K562 (cell line): ENCODE measurements around the gene IPCEF1. TPM values are rescaled to one million over a fixed set of nuclear protein-coding genes. Genes with fewer than 3 reads are reported as not detected.
A peak's percentile ranks its signal among the peaks of the same experiment; 100 is the strongest.

Experiments used
- ATAC-seq: fragments of 200-7000 bp; cut with Tn5 transposase; 3 replicates; pipeline ENCODE4 v1.9.1; 2020; ENCODE audit warnings: moderate library complexity
- BruUV-seq: library from RNA; stranded (reverse); fragments of 400-500 nt; replicated peaks from 2 replicates; lab custom pipeline; 2021; lab: Mats Ljungman, UMichigan
- CTCF ChIA-PET: fragments of 300-600 bp; formaldehyde crosslinking; extraction: SDS; loops from one replicate; lab custom pipeline; 2021; ENCODE audit warnings: low intra/inter-chr PET ratio; lab: Yijun Ruan, JAX
- POLR2A ChIA-PET: fragments of 300-600, 350-650 bp; sonication (Branson Sonifier 250); formaldehyde crosslinking; extraction: SDS; loops from one replicate; lab custom pipeline; 2021; ENCODE audit warnings: antibody characterized with exemption, inconsistent platforms; lab: Yijun Ruan, JAX
- DNase-seq, 4 experiments: peaks; one replicate each; pipeline versions ENCODE4 v3.0.0 to v3.0.0-alpha.2; 2011 to 2018; ENCODE audit warnings: low spot score in 3 of 4, mixed read lengths in 3 of 4; ENCODE audit errors: extremely low read depth in 1 of 4
- FAIRE-seq: peaks from 2 replicates; lab custom pipeline; 2011; peaks lifted over from hg19 to GRCh38; lab: Jason Lieb, UNC
- H2AFZ ChIP-seq: 2 replicates; pipeline ENCODE4 v1.6.0; 2011; ENCODE audit warnings: low read depth, low read length, control low read depth, inconsistent platforms
- H3K27ac ChIP-seq: fragments of 200-600 bp; 3 replicates; pipeline ENCODE4 v1.8.0; 2011; ENCODE audit warnings: low read depth, mild to moderate bottlenecking, control low read depth, inconsistent platforms, low read length, moderate library complexity, mixed read lengths; ENCODE audit errors: extremely low read depth
- H3K27me3 ChIP-seq, 2 experiments: fragments of 300-600 bp in 1 of 2; 2 replicates in 1 of 2; 3 replicates in 1 of 2; pipeline versions ENCODE4 v1.6.0 to v1.8.0; 2011; ENCODE audit warnings: inconsistent platforms in 2 of 2, low read length in 2 of 2, mild to moderate bottlenecking in 1 of 2, mixed read lengths in 1 of 2, moderate library complexity in 1 of 2; ENCODE audit not compliant: control insufficient read depth in 2 of 2, insufficient read depth in 2 of 2
- H3K36me3 ChIP-seq: fragments of 300-600 bp; 3 replicates; pipeline ENCODE4 v1.8.0; 2011; ENCODE audit warnings: mild to moderate bottlenecking, low read length, inconsistent platforms; ENCODE audit not compliant: control insufficient read depth, insufficient read depth
- H3K4me1 ChIP-seq, 2 experiments: fragments of 200-600 bp in 1 of 2; replicated peaks in 1 of 2; 2 replicates in 1 of 2; 3 replicates in 1 of 2; pipeline versions ENCODE4 v1.5.1 to v1.8.0; 2011; ENCODE audit warnings: inconsistent platforms in 2 of 2, low read length in 2 of 2, mild to moderate bottlenecking in 1 of 2, mixed read lengths in 1 of 2, moderate library complexity in 1 of 2; ENCODE audit not compliant: control insufficient read depth in 2 of 2, insufficient read depth in 2 of 2
- H3K4me2 ChIP-seq: 2 replicates; pipeline ENCODE4 v1.6.1; 2011; ENCODE audit warnings: low read length, control low read depth, inconsistent platforms, mixed read lengths; ENCODE audit not compliant: insufficient read depth
- H3K4me3 ChIP-seq: fragments of 200-600 bp; sonication (generic), shearing (Covaris generic); 2 replicates; pipeline ENCODE4 v1.5.1; 2016; ENCODE audit warnings: control low read depth, inconsistent platforms
- H3K79me2 ChIP-seq: fragments of 200-600 bp; 3 replicates; pipeline ENCODE4 v1.8.0; 2011; ENCODE audit warnings: low read length, inconsistent platforms; ENCODE audit not compliant: control insufficient read depth, insufficient read depth
- H3K9ac ChIP-seq, 2 experiments: 2 replicates each; pipeline versions ENCODE4 v1.6.0 to v1.6.1; 2011; ENCODE audit warnings: low read depth in 2 of 2, low read length in 2 of 2, control low read depth in 1 of 2, inconsistent platforms in 1 of 2, mild to moderate bottlenecking in 1 of 2, mixed read lengths in 1 of 2; ENCODE audit not compliant: insufficient read depth in 1 of 2
- H3K9me1 ChIP-seq: one replicate; pipeline ENCODE4 v1.6.0; 2011; ENCODE audit warnings: inconsistent platforms, mild to moderate bottlenecking, low read length, moderate library complexity; ENCODE audit not compliant: control insufficient read depth, insufficient read depth
- H3K9me3 ChIP-seq: replicated peaks from 2 replicates; pipeline ENCODE4 v1.5.1; 2011; ENCODE audit warnings: low read depth, low read length, inconsistent platforms; ENCODE audit not compliant: control insufficient read depth, insufficient read depth
- H4K20me1 ChIP-seq: replicated peaks from 2 replicates; pipeline ENCODE4 v1.6.1; 2011; ENCODE audit warnings: low read length, inconsistent platforms, mixed read lengths; ENCODE audit not compliant: control insufficient read depth, insufficient read depth
- C11orf30 ChIP-seq: fragments of 450-650 bp; IDR thresholded peaks from 2 replicates; pipeline ENCODE4 v1.6.1; 2016; ENCODE audit warnings: low read depth, mild to moderate bottlenecking
- CEBPG ChIP-seq, 3 experiments: fragments of 200-800 bp in 1 of 3; sonication (Bioruptor generic) in 1 of 3; sonication (generic) in 1 of 3; formaldehyde crosslinking in 1 of 3; IDR thresholded peaks in 2 of 3; conservative IDR thresholded peaks in 1 of 3; 2 replicates each; pipeline versions ENCODE4 v1.6.1 to v1.8.0; 2016 to 2022; ENCODE audit warnings: missing compliant biosample characterization in 2 of 3, missing genetic modification characterization in 2 of 3, mild to moderate bottlenecking in 1 of 3, missing genetic modification reagents in 1 of 3
- KLF13 ChIP-seq: fragments of 450-650 bp; IDR thresholded peaks from 2 replicates; pipeline ENCODE4 v1.6.1; 2016; ENCODE audit warnings: missing genetic modification characterization, low read depth, mild to moderate bottlenecking, missing compliant biosample characterization, moderate library complexity, borderline replicate concordance
- POLR2A ChIP-seq: fragments of 450-650 bp; conservative IDR thresholded peaks from 2 replicates; pipeline ENCODE4 v1.6.1; 2016
- ZNF316 ChIP-seq: fragments of 450-650 bp; IDR thresholded peaks from 2 replicates; pipeline ENCODE4 v1.6.1; 2016
- ZSCAN32 ChIP-seq: fragments of 450-650 bp; formaldehyde crosslinking; IDR thresholded peaks from 2 replicates; pipeline ENCODE4 v1.4.0; 2020; ENCODE audit warnings: mild to moderate bottlenecking, moderate library complexity
- WGBS: fragments of 100-300 bp; shearing (Covaris generic); methylation state at CpG from one replicate; pipeline ENCODE4 v1.1.6; 2016; ENCODE audit warnings: low coverage, mixed read lengths; ENCODE audit not compliant: insufficient coverage; ENCODE audit errors: missing lambda C conversion rate; 5-methylcytosine and 5-hydroxymethylcytosine counted together
- in situ Hi-C: fragments of 300-500 bp; cut with MboI; formaldehyde crosslinking; loops from 4 replicates; pipeline ENCODE4 v1.15.0; 2018; ENCODE audit warnings: inconsistent platforms, mixed read lengths
- intact Hi-C: fragments of 100-400 bp; cut with micrococcal nuclease; formaldehyde crosslinking; loops from 2 replicates; pipeline ENCODE4 v1.14.2; 2022
- polyA plus RNA-seq, 8 experiments: library from polyadenylated mRNA; depleted of rRNA in 4 of 8; stranded (reverse) in 5 of 8; unstranded in 3 of 8; fragments of >200 nt; fragmentation: Nextera tagmentation in 2 of 8; fragmentation: Illumina TruSeq in 1 of 8; extraction: Ambion mirVana in 2 of 8; extraction: Trizol in 1 of 8; gene quantifications; 2 replicates each; pipeline versions ENCODE4 v1.2.1 to v1.2.3, GENCODE V29; 2011 to 2014; ENCODE audit warnings: inconsistent platforms in 1 of 8, missing spikeins in 1 of 8
- total RNA-seq, 7 experiments: library from RNA; depleted of rRNA in 6 of 7; stranded (reverse); fragments of >200 nt in 6 of 7; fragmentation: Illumina TruSeq in 2 of 7; extraction: Trizol in 2 of 7; gene quantifications; 2 replicates each; pipeline versions ENCODE4 v1.2.1 to v1.2.3, GENCODE V29; 2011 to 2021; ENCODE audit warnings: low replicate concordance in 1 of 7
- TF ChIP-seq, protein P1 (sequence below): fragments of 250-450 bp; sonication (Bioruptor Pico); IDR thresholded peaks from 2 replicates; pipeline ENCODE4 v1.4.0; 2020; ENCODE audit warnings: mild to moderate bottlenecking, moderate library complexity

Gene IPCEF1
- total and polyA plus RNA-seq, 9 of the 15 experiments (the other 6 are each of a cell fraction or from before 2014, with no cell fraction given), result 0.14 to 0.18 TPM; not detected in 7

DNA sequence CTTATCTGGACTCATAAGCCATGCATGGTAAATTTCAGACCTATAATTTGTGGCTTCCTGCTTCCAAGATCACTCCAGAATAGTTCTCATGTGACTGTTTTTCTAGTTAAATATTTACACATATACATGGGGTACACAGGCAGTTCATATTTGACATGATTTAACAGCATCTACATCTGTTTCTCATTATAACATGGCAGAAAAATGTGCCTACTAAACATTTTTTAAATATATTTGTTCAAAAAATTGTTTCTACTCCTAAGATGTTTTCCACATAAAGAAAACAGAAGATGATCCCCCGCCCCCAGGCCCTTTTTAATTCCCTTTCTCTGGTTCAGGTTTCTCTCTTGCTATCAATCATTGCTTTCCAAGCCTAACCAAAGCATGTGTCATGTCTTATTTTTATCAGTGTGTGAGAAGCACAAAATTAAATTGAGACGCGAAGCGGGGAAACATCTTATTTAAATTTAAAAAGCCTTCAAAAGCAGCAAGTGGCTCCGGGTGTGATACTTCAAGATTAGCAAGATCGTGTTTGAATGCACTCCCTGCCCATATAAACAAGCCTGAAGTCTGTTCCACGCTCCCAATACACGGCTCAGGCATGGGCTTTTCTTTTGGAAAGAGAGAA lies 37.3 kb downstream of the IPCEF1 start:
- intact Hi-C loops (no loop called here), in situ Hi-C loops (no loop called here)
- CTCF ChIA-PET, result no interaction called here
- no peaks in the 10 kb centered on the region for H3K79me2 ChIP-seq
- no peaks in the 10 kb centered on the region for H4K20me1 ChIP-seq
- 0 out of 2 replicates have a peak, but pooled peaks have one; percentile 12 for TF ChIP-seq C11orf30
- TF ChIP-seq, protein P1, sequence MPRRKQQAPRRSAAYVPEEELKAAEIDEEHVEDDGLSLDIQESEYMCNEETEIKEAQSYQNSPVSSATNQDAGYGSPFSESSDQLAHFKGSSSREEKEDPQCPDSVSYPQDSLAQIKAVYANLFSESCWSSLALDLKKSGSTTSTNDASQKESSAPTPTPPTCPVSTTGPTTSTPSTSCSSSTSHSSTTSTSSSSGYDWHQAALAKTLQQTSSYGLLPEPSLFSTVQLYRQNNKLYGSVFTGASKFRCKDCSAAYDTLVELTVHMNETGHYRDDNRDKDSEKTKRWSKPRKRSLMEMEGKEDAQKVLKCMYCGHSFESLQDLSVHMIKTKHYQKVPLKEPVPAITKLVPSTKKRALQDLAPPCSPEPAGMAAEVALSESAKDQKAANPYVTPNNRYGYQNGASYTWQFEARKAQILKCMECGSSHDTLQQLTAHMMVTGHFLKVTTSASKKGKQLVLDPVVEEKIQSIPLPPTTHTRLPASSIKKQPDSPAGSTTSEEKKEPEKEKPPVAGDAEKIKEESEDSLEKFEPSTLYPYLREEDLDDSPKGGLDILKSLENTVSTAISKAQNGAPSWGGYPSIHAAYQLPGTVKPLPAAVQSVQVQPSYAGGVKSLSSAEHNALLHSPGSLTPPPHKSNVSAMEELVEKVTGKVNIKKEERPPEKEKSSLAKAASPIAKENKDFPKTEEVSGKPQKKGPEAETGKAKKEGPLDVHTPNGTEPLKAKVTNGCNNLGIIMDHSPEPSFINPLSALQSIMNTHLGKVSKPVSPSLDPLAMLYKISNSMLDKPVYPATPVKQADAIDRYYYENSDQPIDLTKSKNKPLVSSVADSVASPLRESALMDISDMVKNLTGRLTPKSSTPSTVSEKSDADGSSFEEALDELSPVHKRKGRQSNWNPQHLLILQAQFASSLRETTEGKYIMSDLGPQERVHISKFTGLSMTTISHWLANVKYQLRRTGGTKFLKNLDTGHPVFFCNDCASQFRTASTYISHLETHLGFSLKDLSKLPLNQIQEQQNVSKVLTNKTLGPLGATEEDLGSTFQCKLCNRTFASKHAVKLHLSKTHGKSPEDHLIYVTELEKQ (CRISPR knock-in tag), result no peak
- no peak for TF ChIP-seq POLR2A
- no peak for TF ChIP-seq ZSCAN32 (CRISPR knock-in tag)
- TF ChIP-seq CEBPG (CRISPR knock-in tag; IDR thresholded peaks at IDR 0.05), result no peak
- TF ChIP-seq CEBPG (tag; conservative IDR thresholded peaks at IDR 0.05 in 1 of 2, IDR thresholded peaks at IDR 0.05 in 1 of 2), result 0 out of 4 replicates have a peak, but pooled peaks of 1 of the 2 experiments have one; percentile 8
- TF ChIP-seq KLF13 (tag), result no peak
- peak; percentile 28; the same call in 1 of the 2 replicates for TF ChIP-seq ZNF316
- FAIRE-seq (no peak), DNase-seq (no peak), ATAC-seq (no peak)
- H3K36me3 ChIP-seq, result no peaks in the 10 kb centered on the region
- H3K9ac ChIP-seq, result no peak overlapping the region
- H2AFZ ChIP-seq, result no peak overlapping the region
- 1% methylated on average over 8 of the region's 8 CpGs for WGBS
- no peak overlapping the region for H3K27ac ChIP-seq
- no peak overlapping the region for H3K4me2 ChIP-seq
- H3K27me3 ChIP-seq, result peaks cover 0 to 5% of the 10 kb centered on the region in 2 experiments; a peak in 1 of 5 replicates
- POLR2A ChIA-PET, result no interaction called here
- no peaks in the 10 kb centered on the region for H3K9me3 ChIP-seq
- no TSS peak for BruUV-seq
- H3K9me1 ChIP-seq, result no peaks in the 10 kb centered on the region
- H3K4me3 ChIP-seq, result no peak overlapping the region
- no peaks in the 10 kb centered on the region for H3K4me1 ChIP-seq
